HepG2 (cell line): Measurements from ENCODE around the gene IRF4.

Source experiments
- KDM1A ChIP-seq: IDR thresholded peaks from 2 replicates; pipeline ENCODE4 v1.6.1; 2016; ENCODE audit warnings: missing compliant biosample characterization
- SRF ChIP-seq: IDR thresholded peaks from 2 replicates; pipeline ENCODE4 v1.6.1; 2011; ENCODE audit warnings: mild to moderate bottlenecking, low read depth, low read length, moderate library complexity
- TF ChIP-seq, protein P1 (sequence below): sonication (generic); formaldehyde crosslinking; IDR thresholded peaks from 2 replicates; pipeline ENCODE4 v1.5.0; 2020; ENCODE audit warnings: missing genetic modification reagents

DNA sequence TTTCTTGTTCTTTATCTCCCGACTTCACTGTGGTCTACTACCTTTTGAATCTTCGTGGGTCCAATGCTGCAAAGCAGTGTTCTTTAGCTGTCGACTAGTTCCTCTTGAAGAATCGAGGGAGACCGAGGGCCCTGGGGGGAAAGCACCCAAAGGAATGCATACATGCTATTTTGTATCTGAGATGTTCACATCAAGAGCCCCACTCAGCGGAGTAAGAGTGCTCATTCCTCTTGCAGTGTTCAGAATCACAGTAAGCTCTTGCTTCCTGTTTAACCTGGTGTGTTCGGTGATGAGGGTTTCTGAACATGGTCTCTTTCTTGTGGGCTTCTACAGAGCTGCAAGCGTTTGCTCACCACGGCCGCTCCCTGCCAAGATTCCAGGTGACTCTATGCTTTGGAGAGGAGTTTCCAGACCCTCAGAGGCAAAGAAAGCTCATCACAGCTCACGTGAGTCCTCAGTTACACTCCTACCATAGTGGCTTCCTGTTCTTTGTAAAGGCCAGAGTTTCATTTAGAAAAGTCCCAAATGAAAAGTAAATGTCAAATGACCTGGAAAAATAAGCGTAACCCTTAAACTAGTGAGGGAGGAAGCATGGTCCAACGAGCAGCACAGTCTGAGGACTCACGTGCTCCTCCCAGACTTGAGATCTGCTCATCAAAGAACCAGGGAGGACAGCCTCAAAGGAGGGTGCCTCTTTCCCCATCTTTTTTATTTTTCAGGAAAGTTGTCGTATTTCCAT lies 13.3 kb downstream of the IRF4 start:
- TF ChIP-seq, protein P1, sequence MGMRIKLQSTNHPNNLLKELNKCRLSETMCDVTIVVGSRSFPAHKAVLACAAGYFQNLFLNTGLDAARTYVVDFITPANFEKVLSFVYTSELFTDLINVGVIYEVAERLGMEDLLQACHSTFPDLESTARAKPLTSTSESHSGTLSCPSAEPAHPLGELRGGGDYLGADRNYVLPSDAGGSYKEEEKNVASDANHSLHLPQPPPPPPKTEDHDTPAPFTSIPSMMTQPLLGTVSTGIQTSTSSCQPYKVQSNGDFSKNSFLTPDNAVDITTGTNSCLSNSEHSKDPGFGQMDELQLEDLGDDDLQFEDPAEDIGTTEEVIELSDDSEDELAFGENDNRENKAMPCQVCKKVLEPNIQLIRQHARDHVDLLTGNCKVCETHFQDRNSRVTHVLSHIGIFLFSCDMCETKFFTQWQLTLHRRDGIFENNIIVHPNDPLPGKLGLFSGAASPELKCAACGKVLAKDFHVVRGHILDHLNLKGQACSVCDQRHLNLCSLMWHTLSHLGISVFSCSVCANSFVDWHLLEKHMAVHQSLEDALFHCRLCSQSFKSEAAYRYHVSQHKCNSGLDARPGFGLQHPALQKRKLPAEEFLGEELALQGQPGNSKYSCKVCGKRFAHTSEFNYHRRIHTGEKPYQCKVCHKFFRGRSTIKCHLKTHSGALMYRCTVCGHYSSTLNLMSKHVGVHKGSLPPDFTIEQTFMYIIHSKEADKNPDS (CRISPR knock-in tag), result no peak
- TF ChIP-seq KDM1A (CRISPR knock-in tag) (no peak), SRF (no peak)
